Mucosa of descending colon (tissue), 3 donors: ENCODE results near the gene MTA1. TPM values are rescaled to one million over a fixed set of nuclear protein-coding genes. Genes with fewer than 3 reads are reported as not detected.
A peak's percentile ranks its signal among the peaks of the same experiment; 100 is the strongest.

Experiments
- ATAC-seq: fragments of 200-7000 bp; cut with Tn5 transposase; one replicate; pipeline ENCODE4 v1.9.1; 2020; ENCODE audit warnings: mild to moderate bottlenecking, moderate library complexity
- DNase-seq, 3 donors: peaks; one replicate each; pipeline ENCODE4 v3.0.0-alpha.2; 2020
- H3K36me3 ChIP-seq: fragments of 200-600 bp; one replicate; pipeline ENCODE4 v1.8.0; 2021; ENCODE audit warnings: low read depth, mild to moderate bottlenecking
- H3K4me1 ChIP-seq: fragments of 200-600 bp; one replicate; pipeline ENCODE4 v1.8.0; 2021; ENCODE audit warnings: low read depth, mild to moderate bottlenecking
- H3K4me3 ChIP-seq: fragments of 200-600 bp; one replicate; pipeline ENCODE4 v1.8.0; 2021; ENCODE audit warnings: mild to moderate bottlenecking
- H3K9me3 ChIP-seq: fragments of 200-600 bp; one replicate; pipeline ENCODE4 v1.8.0; 2021; ENCODE audit warnings: mild to moderate bottlenecking
- intact Hi-C, 2 donors: fragments of 100-400 bp; cut with DNase I in 1 of 2; cut with micrococcal nuclease in 1 of 2; formaldehyde crosslinking; loops; one replicate each; pipeline versions ENCODE4 v1.11.0 to v1.11.1; 2022; cut with DNase I, micrococcal nuclease
- total RNA-seq, 3 donors: library from RNA; stranded (reverse); fragmentation: NEBNext Ultra II Directional in 2 of 3; extraction: Animal tissue kit (Norgen Biotek cat#: 25700) in 2 of 3; gene quantifications; one replicate each; pipeline versions ENCODE4 v1.2.1 to v1.2.4, GENCODE V29; 2021 to 2023
- TF ChIP-seq, protein P1 (sequence below): fragments of 200-600 bp; IDR thresholded peaks from one replicate; pipeline ENCODE4 v1.8.0; 2022; ENCODE audit warnings: antibody characterized with exemption, mild to moderate bottlenecking
- donor health status: DM: no; HTN: no; CAD: no; lungs with moderate emphysema.
- donor health status: DM: no; HTN: no; CAD: no.
- donor health status: DM: no; HTN: yes; CAD: no.

The MTA1 gene
- total RNA-seq, 3 donors from 2014 or later: 76.4 to 105 (median 79.7) TPM

DNA sequence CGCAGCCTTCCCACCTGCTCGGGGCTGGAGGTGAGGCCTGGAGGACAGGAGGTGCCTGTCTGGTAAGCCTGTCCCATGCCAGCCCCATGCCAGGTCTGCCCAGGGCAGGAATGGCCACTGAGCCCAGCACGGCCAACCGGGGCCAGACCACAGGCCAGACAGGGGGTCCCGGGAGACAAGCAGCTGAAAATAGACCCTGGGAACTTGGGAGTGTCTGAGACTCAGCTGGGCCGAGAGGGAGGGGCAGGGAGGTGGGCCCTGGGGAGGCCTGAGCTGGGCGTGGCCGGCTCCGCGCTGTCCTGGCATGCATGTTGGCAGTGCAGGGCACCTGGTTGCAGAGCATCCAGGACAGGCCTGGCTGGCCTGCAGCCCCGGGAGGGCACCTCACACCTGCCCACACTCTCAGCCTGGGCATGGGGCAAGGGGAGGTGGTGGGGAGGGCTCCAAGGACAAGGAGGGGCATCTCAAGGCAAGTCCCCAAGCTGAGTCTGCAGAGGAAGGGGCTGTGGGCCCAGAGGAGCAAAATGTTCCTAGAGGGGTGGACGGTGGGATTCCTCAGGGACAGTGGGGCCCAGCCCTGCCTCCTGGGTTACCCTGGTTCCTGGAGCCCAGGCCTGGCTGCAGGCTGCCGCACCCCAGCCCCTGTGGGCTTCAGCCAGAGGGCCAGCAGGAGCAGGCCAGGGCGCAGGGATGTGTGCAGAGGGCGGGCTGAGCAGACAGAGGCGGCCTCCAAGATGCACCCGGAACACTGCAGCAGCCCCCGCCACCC is 63.9 kb downstream of the MTA1 start:
- intact Hi-C loops: no loop called here
- peak in 2 of 3 donors; percentile 64 to 77 for DNase-seq

DNA sequence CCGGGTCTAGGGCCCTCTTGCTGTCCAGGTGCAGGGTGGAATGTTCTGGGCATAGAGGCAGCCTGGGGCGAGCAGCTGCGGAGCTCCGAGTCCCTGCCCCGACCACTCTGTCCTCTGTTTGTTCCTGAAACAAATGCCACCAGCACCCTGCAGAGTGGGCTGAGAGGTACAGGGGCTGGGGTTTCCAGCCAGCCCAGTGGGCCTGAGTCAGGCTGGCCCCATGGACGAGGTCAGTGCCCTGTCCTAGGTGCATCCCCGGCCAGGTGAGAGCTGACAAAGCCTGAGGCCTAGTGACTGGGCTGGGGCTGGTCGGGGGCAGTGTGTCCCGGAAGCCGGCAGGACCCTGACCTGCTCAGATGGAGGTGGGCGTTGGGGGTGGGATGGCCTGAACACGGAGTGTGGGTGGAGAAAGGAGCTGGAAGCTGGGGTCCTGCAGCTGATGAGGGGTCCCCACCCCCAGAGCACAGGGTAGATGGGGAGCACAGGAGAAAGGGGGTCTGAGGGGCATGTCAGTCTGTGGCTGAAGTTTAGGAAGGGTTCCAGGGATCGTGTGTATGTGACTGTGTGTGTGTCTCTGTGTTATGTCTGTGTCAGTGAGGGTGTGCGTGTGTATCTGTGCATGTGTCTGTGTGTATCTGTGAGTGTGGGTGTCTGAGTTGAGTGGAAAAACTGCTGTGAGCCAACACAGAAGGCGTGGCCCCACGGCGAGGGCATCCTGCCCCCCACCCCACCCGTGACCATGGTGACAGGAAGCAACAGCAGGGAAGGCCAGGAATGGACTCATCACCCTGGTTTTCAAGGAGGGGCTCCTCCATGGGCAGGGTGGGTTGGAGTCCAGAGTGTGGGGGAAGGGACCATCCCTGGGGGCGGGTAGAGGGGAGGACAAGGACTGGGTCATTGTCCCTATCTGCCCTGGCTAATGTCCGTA is 64.7 kb downstream of the MTA1 start:
- H3K4me1 ChIP-seq: peaks cover 81% of the 10 kb centered on the region
- ATAC-seq (no peak), DNase-seq (peak in 2 of 3 donors; percentile 25 to 47)

More for the DNA sequence above, 63.9 kb downstream of the MTA1 start:
- no peaks in the 10 kb centered on the region for H3K9me3 ChIP-seq
- ATAC-seq: peak; percentile 7
- H3K4me1 ChIP-seq: peaks cover 76% of the 10 kb centered on the region
- H3K4me3 ChIP-seq: no peak overlapping the region
- TF ChIP-seq, protein P1, sequence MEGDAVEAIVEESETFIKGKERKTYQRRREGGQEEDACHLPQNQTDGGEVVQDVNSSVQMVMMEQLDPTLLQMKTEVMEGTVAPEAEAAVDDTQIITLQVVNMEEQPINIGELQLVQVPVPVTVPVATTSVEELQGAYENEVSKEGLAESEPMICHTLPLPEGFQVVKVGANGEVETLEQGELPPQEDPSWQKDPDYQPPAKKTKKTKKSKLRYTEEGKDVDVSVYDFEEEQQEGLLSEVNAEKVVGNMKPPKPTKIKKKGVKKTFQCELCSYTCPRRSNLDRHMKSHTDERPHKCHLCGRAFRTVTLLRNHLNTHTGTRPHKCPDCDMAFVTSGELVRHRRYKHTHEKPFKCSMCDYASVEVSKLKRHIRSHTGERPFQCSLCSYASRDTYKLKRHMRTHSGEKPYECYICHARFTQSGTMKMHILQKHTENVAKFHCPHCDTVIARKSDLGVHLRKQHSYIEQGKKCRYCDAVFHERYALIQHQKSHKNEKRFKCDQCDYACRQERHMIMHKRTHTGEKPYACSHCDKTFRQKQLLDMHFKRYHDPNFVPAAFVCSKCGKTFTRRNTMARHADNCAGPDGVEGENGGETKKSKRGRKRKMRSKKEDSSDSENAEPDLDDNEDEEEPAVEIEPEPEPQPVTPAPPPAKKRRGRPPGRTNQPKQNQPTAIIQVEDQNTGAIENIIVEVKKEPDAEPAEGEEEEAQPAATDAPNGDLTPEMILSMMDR: no peak
- H3K36me3 ChIP-seq: no peaks in the 10 kb centered on the region

DNA sequence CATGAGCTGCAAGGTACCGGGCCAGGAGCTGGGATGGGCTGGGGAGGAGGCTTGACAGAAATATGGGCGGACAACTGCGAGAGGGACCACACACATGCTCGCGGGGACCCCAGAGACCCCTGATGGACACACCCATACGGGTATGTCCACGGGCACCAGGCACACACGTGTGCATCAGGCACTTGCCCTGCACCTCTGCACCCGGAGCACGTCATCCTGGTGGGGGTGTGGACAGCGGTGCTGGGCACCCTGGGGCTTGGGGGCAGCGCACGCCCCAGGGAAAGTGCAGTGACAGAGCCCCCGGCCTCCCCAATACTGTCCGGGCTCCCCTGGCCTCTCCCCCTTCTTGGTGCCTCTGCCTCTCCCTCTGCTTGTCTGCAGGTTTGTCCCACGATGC is 65.4 kb downstream of the MTA1 start:
- intact Hi-C loops: no loop called here
- peak in 1 of 3 donors; percentile 45 for DNase-seq
- no peak overlapping the region for H3K4me3 ChIP-seq
- TF ChIP-seq, protein P1: no peak
- H3K9me3 ChIP-seq: no peaks in the 10 kb centered on the region
- H3K36me3 ChIP-seq: no peaks in the 10 kb centered on the region
- H3K4me1 ChIP-seq: peaks cover 85% of the 10 kb centered on the region
- ATAC-seq: no peak

More for the DNA sequence above, 64.7 kb downstream of the MTA1 start:
- intact Hi-C loops: no loop called here
- Histone ChIP-seq H3K4me3 (no peak overlapping the region), H3K9me3 (no peaks in the 10 kb centered on the region), H3K36me3 (no peaks in the 10 kb centered on the region)
- TF ChIP-seq, protein P1: no peak

DNA sequence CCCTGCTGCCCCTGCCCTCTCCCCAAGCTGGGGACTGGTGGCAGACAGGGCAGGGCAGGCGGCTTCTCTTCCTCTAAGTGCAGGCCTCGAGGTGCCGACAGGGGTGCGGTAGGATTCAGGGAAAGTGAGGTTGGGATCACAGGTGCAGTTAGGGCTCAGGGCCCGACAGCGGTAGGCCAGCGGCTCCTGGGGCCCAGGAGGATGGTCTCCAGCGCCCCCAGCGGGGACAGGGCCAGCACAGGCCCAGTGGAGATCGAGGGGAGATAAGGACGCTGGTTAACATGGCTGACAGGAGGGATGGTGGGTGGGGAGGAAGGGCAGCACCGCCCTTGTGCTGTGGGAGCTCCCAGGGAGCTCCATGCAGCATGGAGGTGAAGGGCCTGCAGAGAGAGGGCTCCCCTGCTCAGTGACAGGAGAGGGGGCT is 66.1 kb downstream of the MTA1 start:
- TF ChIP-seq, protein P1: no peak
- intact Hi-C loops: no loop called here
- DNase-seq (peak in 2 of 3 donors; percentile 41 to 57), ATAC-seq (no peak)
- Histone ChIP-seq H3K4me3 (no peak overlapping the region), H3K4me1 (peaks cover 82% of the 10 kb centered on the region), H3K9me3 (no peaks in the 10 kb centered on the region), H3K36me3 (peaks cover 2% of the 10 kb centered on the region)

DNA sequence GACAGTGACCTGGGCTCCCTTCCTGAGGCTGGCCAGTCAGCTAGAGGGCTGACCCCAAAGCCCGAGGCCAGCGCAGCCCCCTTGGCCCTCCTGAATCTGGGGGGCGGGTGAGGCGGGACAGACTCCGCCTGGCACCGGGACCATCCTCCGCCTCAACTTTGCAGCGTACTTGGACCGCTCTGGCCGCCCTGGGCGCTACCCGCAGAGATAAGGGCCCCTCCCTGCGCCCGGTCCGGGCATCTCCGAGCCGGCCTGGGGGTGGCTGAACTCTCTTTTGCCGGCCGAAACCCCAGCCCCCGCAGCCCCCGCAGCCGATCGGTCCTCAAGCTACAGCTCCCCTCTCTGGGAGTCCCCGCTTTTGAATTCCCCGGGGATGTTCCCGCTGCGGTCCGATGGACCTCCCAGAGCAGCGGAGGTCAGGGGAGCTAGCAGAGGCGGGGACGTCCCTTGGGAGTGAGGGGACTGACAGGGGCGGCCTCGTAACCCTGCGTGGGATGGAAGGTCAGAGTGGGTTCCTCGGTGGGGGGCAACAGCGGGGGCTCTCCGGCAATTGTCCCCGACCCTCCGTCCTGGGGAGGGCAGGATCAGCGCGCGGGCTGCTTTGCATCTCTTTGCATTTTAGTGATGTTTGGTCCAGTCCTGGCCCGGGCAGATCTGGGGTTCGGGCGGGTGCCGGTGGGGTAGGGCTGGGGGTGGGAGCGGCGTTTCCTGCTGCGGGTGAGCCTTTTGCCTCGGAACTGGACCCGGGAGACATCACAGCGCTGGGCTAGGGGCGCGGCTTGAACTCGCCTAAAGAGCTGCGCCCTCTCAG is 66.7 kb downstream of the MTA1 start, which contains the start of gene CRIP1:
Gene CRIP1, plus strand, starts transcription at position 724 of the 811 bp plus-strand sequence. CDS start 374 bp downstream, outside the sequence.
- TF ChIP-seq, protein P1: no peak
- no peak for ATAC-seq
- no peaks in the 10 kb centered on the region for H3K9me3 ChIP-seq
- H3K4me1 ChIP-seq: peaks cover 76% of the 10 kb centered on the region
- peaks cover 6% of the 10 kb centered on the region for H3K36me3 ChIP-seq
- intact Hi-C loops: no loop called here
- DNase-seq: peak in 2 of 3 donors; percentile 41 to 63
- H3K4me3 ChIP-seq: peak within 1 kb of the TSS; percentile 39
